ENCODE data around the gene CACNA1F.

Gene CACNA1F

DNA sequence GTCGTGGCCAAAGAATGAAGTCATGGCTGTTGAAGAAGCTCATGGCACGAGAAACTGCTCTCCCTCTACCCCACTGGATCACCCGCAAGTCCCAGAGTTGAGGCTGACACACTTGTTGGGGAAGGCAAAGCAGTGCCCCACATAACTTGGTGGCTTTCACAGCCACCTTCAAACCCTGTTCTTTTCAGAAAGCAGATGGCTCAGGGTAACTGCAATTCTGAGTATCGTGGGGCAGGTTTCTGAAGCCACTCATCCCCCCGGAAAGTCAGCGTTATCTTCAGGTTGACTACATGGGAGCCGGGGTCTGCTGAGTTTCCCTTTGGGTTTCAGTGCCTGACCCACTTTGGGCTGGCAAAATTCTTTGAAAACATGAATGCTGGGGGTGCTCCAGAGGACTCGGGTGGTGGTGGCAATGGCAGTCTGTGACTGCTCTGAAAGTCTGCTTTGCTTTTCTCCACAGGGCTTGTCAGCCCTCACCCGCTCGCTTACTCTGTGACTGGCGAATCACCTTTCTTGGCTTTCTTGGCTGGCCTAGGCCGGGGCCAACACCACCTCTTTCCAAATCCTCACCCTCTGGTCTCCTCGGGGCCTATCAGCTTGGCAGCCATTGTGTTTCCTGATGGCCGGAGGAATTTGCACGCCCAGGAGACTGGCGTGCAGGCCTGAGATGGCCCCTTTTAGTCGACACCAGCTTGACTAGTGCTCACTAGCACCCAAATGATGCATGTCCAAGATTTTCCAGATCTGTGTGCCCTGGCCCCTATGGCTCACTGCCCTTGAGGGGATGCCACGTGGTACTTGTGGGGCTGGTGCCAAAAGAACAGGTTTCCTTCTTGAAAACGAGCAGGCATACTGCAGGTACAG lies 43.8 kb upstream of the CACNA1F start:
- H3K9ac ChIP-seq (ENCODE audit: low read length) = no peak overlapping the region
- no peak overlapping the region for H3K4me3 ChIP-seq (ENCODE audit: insufficient read depth, low read length, poor library complexity, severe bottlenecking)
- TF ChIP-seq, protein P1, sequence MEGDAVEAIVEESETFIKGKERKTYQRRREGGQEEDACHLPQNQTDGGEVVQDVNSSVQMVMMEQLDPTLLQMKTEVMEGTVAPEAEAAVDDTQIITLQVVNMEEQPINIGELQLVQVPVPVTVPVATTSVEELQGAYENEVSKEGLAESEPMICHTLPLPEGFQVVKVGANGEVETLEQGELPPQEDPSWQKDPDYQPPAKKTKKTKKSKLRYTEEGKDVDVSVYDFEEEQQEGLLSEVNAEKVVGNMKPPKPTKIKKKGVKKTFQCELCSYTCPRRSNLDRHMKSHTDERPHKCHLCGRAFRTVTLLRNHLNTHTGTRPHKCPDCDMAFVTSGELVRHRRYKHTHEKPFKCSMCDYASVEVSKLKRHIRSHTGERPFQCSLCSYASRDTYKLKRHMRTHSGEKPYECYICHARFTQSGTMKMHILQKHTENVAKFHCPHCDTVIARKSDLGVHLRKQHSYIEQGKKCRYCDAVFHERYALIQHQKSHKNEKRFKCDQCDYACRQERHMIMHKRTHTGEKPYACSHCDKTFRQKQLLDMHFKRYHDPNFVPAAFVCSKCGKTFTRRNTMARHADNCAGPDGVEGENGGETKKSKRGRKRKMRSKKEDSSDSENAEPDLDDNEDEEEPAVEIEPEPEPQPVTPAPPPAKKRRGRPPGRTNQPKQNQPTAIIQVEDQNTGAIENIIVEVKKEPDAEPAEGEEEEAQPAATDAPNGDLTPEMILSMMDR (IDR thresholded peaks at IDR 0.05; ENCODE audit: insufficient read depth, low read length, poor library complexity, severe bottlenecking) = no peak
- TF ChIP-seq EZH2phosphoT487 (conservative IDR thresholded peaks at IDR 0.05; ENCODE audit: low read length) = no peak
- no peak overlapping the region for H3K4me2 ChIP-seq (ENCODE audit: low read depth, low read length, poor library complexity, severe bottlenecking)
- no peak overlapping the region for H2AFZ ChIP-seq (ENCODE audit: low read depth, low read length, severe bottlenecking)
- no peaks in the 10 kb centered on the region for H3K27me3 ChIP-seq (ENCODE audit: low read length)
- H3K9me2 ChIP-seq (replicated peaks; ENCODE audit: insufficient read depth, low read length) = no peaks in the 10 kb centered on the region
- H3K9me3 ChIP-seq (ENCODE audit: insufficient read depth, low read length) = no peaks in the 10 kb centered on the region
- H4K20me1 ChIP-seq (ENCODE audit: low read depth, low read length) = no peaks in the 10 kb centered on the region
- H3K36me3 ChIP-seq (ENCODE audit: low read length) = no peaks in the 10 kb centered on the region
- no peaks in the 10 kb centered on the region for H3K79me2 ChIP-seq (ENCODE audit: insufficient read depth, low read length)
- no peaks in the 10 kb centered on the region for H3F3A ChIP-seq (ENCODE audit: insufficient read depth)
- H3K27ac ChIP-seq (ENCODE audit: low read depth, low read length) = no peak overlapping the region

DNA sequence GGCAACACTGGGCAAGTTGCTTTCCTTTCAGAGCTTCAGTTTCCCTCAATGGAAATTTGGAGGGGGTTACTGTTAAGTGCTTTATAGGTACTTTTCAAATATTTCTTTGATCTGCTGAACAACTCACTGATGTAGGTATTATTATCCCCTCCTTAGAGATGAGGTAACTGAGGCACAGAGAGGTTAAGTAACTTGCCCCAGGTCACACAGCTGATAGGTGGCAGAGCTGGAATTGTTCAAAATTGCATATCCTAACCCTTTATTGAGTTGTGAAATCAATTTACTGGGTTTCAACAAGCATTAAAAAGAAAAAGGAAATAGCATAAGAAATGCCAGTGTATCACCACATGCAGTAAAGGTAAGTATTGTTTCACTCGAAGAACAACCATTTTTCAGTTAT lies 43.1 kb upstream of the CACNA1F start:
- H2AFZ ChIP-seq (ENCODE audit: low read depth, low read length, severe bottlenecking) = no peak overlapping the region
- H3K9ac ChIP-seq (ENCODE audit: low read length) = no peak overlapping the region
- H3K79me2 ChIP-seq (ENCODE audit: insufficient read depth, low read length) = no peaks in the 10 kb centered on the region
- H3K9me3 ChIP-seq (ENCODE audit: insufficient read depth, low read length) = no peaks in the 10 kb centered on the region
- H3F3A ChIP-seq (ENCODE audit: insufficient read depth) = no peaks in the 10 kb centered on the region
- no peaks in the 10 kb centered on the region for H3K27me3 ChIP-seq (ENCODE audit: low read length)
- TF ChIP-seq EZH2phosphoT487 (conservative IDR thresholded peaks at IDR 0.05; ENCODE audit: low read length) = no peak
- TF ChIP-seq, protein P1 (IDR thresholded peaks at IDR 0.05; ENCODE audit: insufficient read depth, low read length, poor library complexity, severe bottlenecking) = no peak
- no peaks in the 10 kb centered on the region for H4K20me1 ChIP-seq (ENCODE audit: low read depth, low read length)
- no peak overlapping the region for H3K4me2 ChIP-seq (ENCODE audit: low read depth, low read length, poor library complexity, severe bottlenecking)
- H3K4me3 ChIP-seq (ENCODE audit: insufficient read depth, low read length, poor library complexity, severe bottlenecking) = no peak overlapping the region
- no peaks in the 10 kb centered on the region for H3K36me3 ChIP-seq (ENCODE audit: low read length)
- no peak overlapping the region for H3K27ac ChIP-seq (ENCODE audit: low read depth, low read length)
- H3K9me2 ChIP-seq (replicated peaks; ENCODE audit: insufficient read depth, low read length) = no peaks in the 10 kb centered on the region

DNA sequence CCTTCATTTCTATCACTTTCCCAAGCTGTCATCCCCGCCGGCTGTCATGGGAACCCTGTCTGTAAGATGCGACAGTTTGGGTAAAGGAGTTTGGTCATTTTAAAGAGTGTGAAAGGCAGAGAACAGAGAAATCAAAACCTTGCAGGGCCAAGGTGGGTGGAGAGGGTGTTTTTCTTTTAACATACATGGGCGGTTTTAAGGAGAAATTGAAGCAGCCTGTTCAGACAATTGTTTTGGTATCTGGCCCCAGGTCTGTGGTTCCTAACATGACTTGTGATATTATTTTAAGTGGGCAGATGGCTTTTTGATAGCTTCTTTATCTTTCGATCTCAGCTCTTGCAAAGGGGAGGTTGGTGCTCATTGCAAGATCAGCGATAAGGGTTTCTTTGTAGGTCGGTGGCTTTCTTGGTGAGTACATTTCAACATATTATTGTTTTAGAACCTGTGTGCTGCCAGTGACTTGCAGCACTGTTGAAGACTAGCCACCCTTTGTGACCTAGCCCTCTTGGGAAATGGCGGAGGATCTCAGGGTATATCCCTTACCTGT lies 40.1 kb upstream of the CACNA1F start:
- Histone ChIP-seq H3K9me3 (ENCODE audit: insufficient read depth, low read length) (no peaks in the 10 kb centered on the region), H3K36me3 (ENCODE audit: low read length) (no peaks in the 10 kb centered on the region), H3K9me2 (replicated peaks; ENCODE audit: insufficient read depth, low read length) (no peaks in the 10 kb centered on the region), H3K9ac (ENCODE audit: low read length) (no peak overlapping the region), H2AFZ (ENCODE audit: low read depth, low read length, severe bottlenecking) (no peak overlapping the region), H3K4me2 (ENCODE audit: low read depth, low read length, poor library complexity, severe bottlenecking) (no peak overlapping the region), H3K79me2 (ENCODE audit: insufficient read depth, low read length) (0 out of 2 replicates have a peak, but pooled peaks cover 3% of the 10 kb centered on the region), H3K27me3 (ENCODE audit: low read length) (no peaks in the 10 kb centered on the region), H3K27ac (ENCODE audit: low read depth, low read length) (no peak overlapping the region), H3K4me3 (ENCODE audit: insufficient read depth, low read length, poor library complexity, severe bottlenecking) (no peak overlapping the region), H4K20me1 (ENCODE audit: low read depth, low read length) (no peaks in the 10 kb centered on the region), H3F3A (ENCODE audit: insufficient read depth) (no peaks in the 10 kb centered on the region)
- TF ChIP-seq, protein P1 (IDR thresholded peaks at IDR 0.05; ENCODE audit: insufficient read depth, low read length, poor library complexity, severe bottlenecking) = no peak
- TF ChIP-seq EZH2phosphoT487 (conservative IDR thresholded peaks at IDR 0.05; ENCODE audit: low read length) = no peak

All from SU-DHL-6 (cell line).